Natural killer cell (primary cell): Measurements from ENCODE around the gene SORCS2. TPM values are rescaled to one million over a fixed set of nuclear protein-coding genes. Genes with fewer than 3 reads are reported as not detected.

Source experiments
- ATAC-seq, 3 donors: fragments of 150-1000 bp in 2 of 3; fragments of 200-7000 bp in 1 of 3; cut with Tn5 transposase; 1 replicate in 1 of 3; 2 replicates in 2 of 3; pipeline ENCODE4 v1.10.0; 2021; ENCODE audit warnings: mild to moderate bottlenecking in 2 of 3, moderate library complexity in 2 of 3
- DNase-seq, 2 donors: peaks; one replicate each; pipeline versions ENCODE4 v3.0.0 to v3.0.0-alpha.2; 2013 to 2021; ENCODE audit warnings: mixed read lengths in 1 of 2
- H3K27ac ChIP-seq: one replicate; pipeline ENCODE4 v1.5.1; 2013; ENCODE audit warnings: mild to moderate bottlenecking, low read length
- H3K27me3 ChIP-seq: one replicate; pipeline ENCODE4 v1.6.1; 2013; ENCODE audit warnings: low read length; ENCODE audit not compliant: control insufficient read depth, insufficient read depth
- H3K36me3 ChIP-seq: one replicate; pipeline ENCODE4 v1.6.1; 2013; ENCODE audit warnings: low read length; ENCODE audit not compliant: control insufficient read depth, insufficient read depth
- H3K4me1 ChIP-seq: one replicate; pipeline ENCODE4 v1.6.1; 2013; ENCODE audit warnings: low read length; ENCODE audit not compliant: control insufficient read depth, insufficient read depth
- H3K4me3 ChIP-seq: one replicate; pipeline ENCODE4 v1.5.1; 2013; ENCODE audit warnings: low read length
- H3K9me3 ChIP-seq: one replicate; pipeline ENCODE4 v1.6.1; 2013; ENCODE audit warnings: low read length; ENCODE audit not compliant: control insufficient read depth, insufficient read depth
- H3K27ac Mint-ChIP-seq, 2 donors: one replicate each; pipeline ENCODE4 v1.8.0; 2022; ENCODE audit warnings: mild to moderate bottlenecking in 2 of 2, mixed read lengths in 2 of 2, moderate library complexity in 1 of 2
- H3K27me3 Mint-ChIP-seq, 2 donors: one replicate each; pipeline ENCODE4 v1.8.0; 2022; ENCODE audit warnings: low read depth in 2 of 2, mixed read lengths in 2 of 2
- H3K36me3 Mint-ChIP-seq: one replicate; pipeline ENCODE4 v1.8.0; 2022; ENCODE audit warnings: mixed read lengths
- H3K4me1 Mint-ChIP-seq, 2 donors: one replicate each; pipeline ENCODE4 v1.8.0; 2022; ENCODE audit warnings: mixed read lengths in 2 of 2
- H3K4me3 Mint-ChIP-seq: one replicate; pipeline ENCODE4 v1.8.0; 2022; ENCODE audit warnings: mild to moderate bottlenecking, moderate library complexity, mixed read lengths
- H3K9me3 Mint-ChIP-seq, 2 donors: one replicate each; pipeline ENCODE4 v1.8.0; 2022; ENCODE audit warnings: mixed read lengths in 2 of 2
- CTCF ChIP-seq: fragments of 200-600 bp; IDR thresholded peaks from one replicate; pipeline ENCODE4 v1.8.0; 2022; ENCODE audit warnings: antibody characterized with exemption
- WGBS: methylation state at CpG from one replicate; pipeline ENCODE4 v1.1.7; 2013; ENCODE audit warnings: missing lambda C conversion rate; ENCODE audit not compliant: insufficient coverage; 5-methylcytosine and 5-hydroxymethylcytosine counted together
- intact Hi-C: fragments of 100-400 bp; cut with micrococcal nuclease; formaldehyde crosslinking; loops from one replicate; pipeline ENCODE4 v1.14.2; 2022
- total RNA-seq, 4 donors: library from RNA; stranded (reverse); fragments of 120-200 nt in 1 of 4; gene quantifications; one replicate each; pipeline versions ENCODE4 v1.2.3 to v1.2.4, GENCODE V29; 2013 to 2022

The SORCS2 gene
- total RNA-seq, 3 donors from 2014 or later (not counting 1 experiment from before 2014, with no cell fraction given) = 1.2 to 2.5 (median 1.4) TPM

GRCh38 chr4:7739918-7740865 is 547.9 kb downstream of the SORCS2 start:
- Mint-ChIP-seq H3K4me1 (no peaks in the 10 kb centered on the region), H3K4me3 (no peak overlapping the region), H3K9me3 (no peaks in the 10 kb centered on the region), H3K36me3 (no peaks in the 10 kb centered on the region), H3K27me3 (no peaks in the 10 kb centered on the region), H3K27ac (no peak overlapping the region)
- DNase-seq (no peak), ATAC-seq (no peak)
- H3K36me3 ChIP-seq = no peaks in the 10 kb centered on the region
- intact Hi-C loops = no loop called here
- H3K4me3 ChIP-seq = no peak overlapping the region
- H3K27me3 ChIP-seq = no peaks in the 10 kb centered on the region
- H3K4me1 ChIP-seq = no peaks in the 10 kb centered on the region
- 85% methylated on average over 45 of the region's 45 CpGs for WGBS
- TF ChIP-seq CTCF = no peak
- no peak overlapping the region for H3K27ac ChIP-seq
- no peaks in the 10 kb centered on the region for H3K9me3 ChIP-seq

GRCh38 chr4:7740866-7741525 is 548.7 kb downstream of the SORCS2 start:
- Histone ChIP-seq H3K27ac (no peak overlapping the region), H3K4me1 (no peaks in the 10 kb centered on the region), H3K36me3 (no peaks in the 10 kb centered on the region), H3K9me3 (no peaks in the 10 kb centered on the region), H3K4me3 (no peak overlapping the region), H3K27me3 (no peaks in the 10 kb centered on the region)
- Mint-ChIP-seq H3K36me3 (no peaks in the 10 kb centered on the region), H3K4me3 (no peak overlapping the region), H3K4me1 (no peaks in the 10 kb centered on the region), H3K27ac (no peak overlapping the region), H3K27me3 (no peaks in the 10 kb centered on the region), H3K9me3 (no peaks in the 10 kb centered on the region)
- TF ChIP-seq CTCF = no peak
- ATAC-seq = no peak
- DNase-seq = no peak
- 92% methylated on average over 18 of the region's 19 CpGs for WGBS
- intact Hi-C loops = no loop called here

GRCh38 chr4:7741946-7742806 is 549.8 kb downstream of the SORCS2 start:
- Mint-ChIP-seq H3K27me3 (peaks cover 0 to 3% of the 10 kb centered on the region in 2 donors), H3K36me3 (no peaks in the 10 kb centered on the region), H3K4me1 (no peaks in the 10 kb centered on the region), H3K4me3 (no peak overlapping the region), H3K9me3 (no peaks in the 10 kb centered on the region), H3K27ac (no peak overlapping the region)
- Histone ChIP-seq H3K27ac (no peak overlapping the region), H3K4me1 (no peaks in the 10 kb centered on the region), H3K4me3 (no peak overlapping the region), H3K9me3 (no peaks in the 10 kb centered on the region), H3K36me3 (no peaks in the 10 kb centered on the region), H3K27me3 (no peaks in the 10 kb centered on the region)
- intact Hi-C loops = no loop called here
- WGBS = 87% methylated on average over 17 of the region's 18 CpGs
- no peak for DNase-seq
- no peak for ATAC-seq
- TF ChIP-seq CTCF = no peak
